Left ventricle myocardium superior (tissue), 1 donor: Measurements from ENCODE around the gene PARP12. TPM values are rescaled to one million over a fixed set of nuclear protein-coding genes. Genes with fewer than 3 reads are reported as not detected.

Source experiments
- ATAC-seq: fragments of 200-7000 bp; cut with Tn5 transposase; one replicate; pipeline ENCODE4 v1.9.1; 2020; ENCODE audit warnings: mild to moderate bottlenecking, moderate library complexity
- DNase-seq: peaks from one replicate; pipeline ENCODE4 v3.0.0-alpha.2; 2020
- intact Hi-C: fragments of 100-400 bp; cut with micrococcal nuclease; formaldehyde crosslinking; loops from one replicate; pipeline ENCODE4 v1.11.0; 2022
- total RNA-seq: library from RNA; stranded (reverse); fragmentation: NEBNext Ultra II Directional; extraction: Animal tissue kit (Norgen Biotek cat#: 25700); gene quantifications from one replicate; pipeline ENCODE4 v1.2.1, GENCODE V29; 2021
- donor health status: DM: no; HTN: yes; CAD: no; lungs with severe emphysema.

The PARP12 gene
- total RNA-seq, 1 donor from 2014 or later, result 13.8 TPM

DNA sequence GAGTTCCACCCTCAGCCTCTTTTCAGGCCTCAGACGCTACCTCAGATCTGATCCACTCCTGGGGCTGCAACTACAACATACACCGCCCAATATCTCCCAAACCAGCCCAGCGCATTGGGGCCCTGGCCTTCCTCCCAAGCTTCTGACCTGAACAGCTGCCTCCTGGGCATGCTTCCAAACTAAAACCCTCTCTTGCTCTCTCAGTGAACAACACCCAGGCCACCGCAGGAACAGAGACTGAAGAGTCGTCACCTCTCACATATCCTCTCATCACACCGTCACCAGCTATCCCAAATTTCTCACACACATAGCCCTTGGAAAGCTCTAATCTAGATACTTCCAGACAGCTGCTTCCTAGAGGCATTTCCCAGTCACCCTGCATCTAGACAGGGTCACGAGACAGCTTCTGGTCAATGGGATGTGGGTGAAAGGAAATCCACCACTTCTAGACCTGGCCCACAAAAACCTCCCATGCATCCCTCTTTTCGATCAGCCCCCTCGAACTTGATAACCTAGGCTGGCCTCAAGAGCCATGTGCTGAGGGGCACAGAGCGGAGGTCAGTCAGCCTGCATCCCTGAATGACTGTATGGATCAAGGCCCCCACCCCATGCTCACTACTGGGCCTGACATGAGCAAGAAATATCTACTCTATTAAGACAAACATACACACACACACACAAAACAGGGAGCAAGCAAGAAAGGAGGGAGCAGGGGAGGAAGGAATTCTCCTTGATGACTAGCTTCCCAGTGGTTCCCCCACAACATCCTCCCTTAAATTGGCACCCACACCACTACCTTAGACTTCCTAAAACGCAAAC lies 1.8 kb downstream of the PARP12 start:
- intact Hi-C loops, result no loop called here
- ATAC-seq (peak; percentile 63), DNase-seq (peak; percentile 72)

DNA sequence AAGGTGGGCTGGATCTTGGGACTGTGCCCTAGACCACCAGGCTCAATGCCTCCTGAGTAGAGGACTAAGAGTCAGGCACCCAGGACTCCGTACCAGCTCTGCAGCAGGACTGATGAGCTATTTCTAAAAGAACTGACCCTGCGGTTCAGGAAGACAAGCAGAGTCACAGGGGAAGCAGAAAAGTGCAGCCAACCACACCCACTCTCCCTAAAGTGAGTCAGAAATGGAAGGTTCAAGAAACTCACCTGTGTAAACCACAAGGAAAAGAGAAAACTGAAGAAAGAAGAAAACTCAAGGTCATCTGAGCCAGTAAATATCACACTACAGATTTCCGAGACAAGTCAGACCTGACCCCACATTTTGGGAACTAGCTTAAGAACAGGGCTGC lies 2.5 kb downstream of the PARP12 start:
- intact Hi-C loops, result no loop called here
- DNase-seq (no peak), ATAC-seq (no peak)

DNA sequence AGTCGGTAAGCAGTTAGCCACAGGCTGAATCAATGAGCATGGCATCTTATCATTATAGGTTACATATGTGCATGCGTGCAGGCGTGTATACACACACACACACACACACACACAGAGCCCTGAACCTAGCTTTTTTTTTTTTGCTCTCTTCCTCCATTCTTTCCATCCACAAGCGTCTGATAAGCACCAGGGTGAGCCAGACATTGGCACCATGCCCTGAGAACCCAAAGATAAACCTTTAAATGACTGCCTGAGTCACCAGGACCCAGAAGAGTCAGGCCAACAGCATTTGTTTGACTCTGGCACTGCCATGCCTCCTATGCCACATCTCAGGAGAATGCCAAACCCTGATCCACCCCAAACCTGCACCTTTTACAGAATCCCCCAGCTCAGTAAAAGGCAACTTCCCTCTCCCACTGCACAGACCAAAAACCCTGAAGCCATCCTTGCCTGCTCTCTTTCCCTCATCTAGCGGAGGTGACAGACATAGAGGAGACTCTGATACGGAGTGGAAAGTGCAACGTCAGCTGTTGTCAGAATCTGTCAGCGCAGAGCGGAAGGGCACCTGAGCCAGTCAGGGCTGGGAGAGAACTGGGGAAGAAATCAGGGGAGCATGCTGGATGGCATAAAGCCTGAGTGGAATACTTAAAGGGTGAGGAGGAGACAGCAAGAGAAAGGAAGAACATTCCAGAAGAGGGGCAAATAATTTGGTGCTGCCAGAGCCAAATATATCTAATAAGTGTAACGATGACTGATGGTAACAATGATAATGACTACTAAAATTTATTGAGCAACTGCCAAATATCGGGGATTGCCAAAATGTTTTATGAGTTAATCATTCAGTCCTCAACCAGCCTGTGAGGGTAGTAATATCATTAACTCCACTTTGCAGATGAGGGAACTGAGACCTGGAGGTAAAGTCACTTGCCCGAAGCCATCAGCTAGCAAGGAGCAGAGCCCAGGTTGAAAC lies 3.2 kb downstream of the PARP12 start:
- ATAC-seq (peak; percentile 65), DNase-seq (peak; percentile 68)
- intact Hi-C loops, result no loop called here

DNA sequence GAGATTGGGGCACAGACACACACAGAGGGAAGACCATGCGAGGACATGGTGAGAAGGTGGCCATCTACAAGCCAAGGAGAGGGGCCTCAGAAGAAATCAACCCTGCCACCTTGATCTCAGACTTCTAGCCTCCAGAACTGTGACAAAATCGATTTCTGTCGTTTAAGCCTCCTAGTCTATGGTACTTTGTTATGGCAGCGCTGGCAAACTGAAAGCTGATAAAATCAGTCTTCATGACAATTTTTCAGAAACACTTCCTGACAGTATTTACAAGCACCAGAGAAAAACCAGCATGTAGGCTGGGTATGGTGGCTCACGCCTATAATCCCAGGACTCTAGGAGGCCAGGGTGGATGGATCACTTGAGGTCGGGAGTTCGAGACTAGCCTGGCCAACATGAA lies 4.2 kb downstream of the PARP12 start:
- DNase-seq (no peak), ATAC-seq (no peak)
- intact Hi-C loops, result no loop called here

DNA sequence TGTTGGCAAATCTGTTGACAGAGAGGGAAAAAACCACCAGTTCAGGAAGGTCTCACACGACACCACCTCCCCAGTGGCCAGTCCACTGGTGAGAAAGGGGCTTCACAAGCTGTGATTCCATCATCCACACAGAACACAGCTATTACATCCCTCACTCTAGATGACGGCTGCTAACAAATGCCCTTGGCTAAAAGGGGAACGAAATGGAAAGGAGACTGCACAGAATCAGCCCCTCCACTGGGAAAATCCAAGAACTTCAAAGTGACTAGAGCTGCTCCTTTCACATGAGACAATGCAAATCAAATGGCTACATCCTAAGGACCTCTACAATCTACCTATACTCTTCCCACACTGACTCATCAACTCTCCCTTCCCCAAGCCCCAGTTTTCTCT lies 5.6 kb downstream of the PARP12 start:
- no peak for DNase-seq
- intact Hi-C loops, result no loop called here
- no peak for ATAC-seq

DNA sequence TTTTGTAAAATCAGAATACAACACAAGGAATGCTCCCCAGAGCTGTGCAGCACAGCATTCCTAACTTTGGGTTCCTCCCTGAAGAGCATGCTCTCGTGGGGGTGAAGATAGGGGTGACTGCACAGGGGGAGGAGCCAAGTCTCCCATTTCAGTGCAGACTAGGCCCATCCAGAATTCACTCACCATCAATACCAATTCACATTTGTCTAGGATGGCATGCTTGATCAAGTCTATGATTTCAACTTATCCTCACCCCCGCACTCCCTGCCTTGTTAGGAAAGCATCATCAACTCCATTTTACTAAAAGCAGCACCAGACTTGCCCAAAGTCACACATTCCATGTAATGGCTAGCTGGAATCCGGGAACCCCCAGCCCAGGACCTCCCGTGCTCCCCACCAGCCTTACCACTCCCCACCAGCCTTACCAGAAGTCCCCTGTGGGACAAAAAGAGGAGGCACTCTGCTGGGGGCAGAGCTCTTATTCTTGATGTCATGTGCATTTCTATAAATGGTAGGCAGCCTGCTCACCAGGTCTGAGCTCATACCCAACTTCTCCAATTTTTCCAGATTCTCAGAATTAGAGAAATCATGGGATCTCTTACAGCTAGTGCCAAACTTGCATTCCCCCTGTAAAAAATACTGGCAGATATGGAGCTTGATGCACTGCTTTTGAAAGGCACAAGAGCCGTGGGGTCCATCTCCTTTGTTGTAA lies 6.2 kb downstream of the PARP12 start:
- DNase-seq, result no peak
- no peak for ATAC-seq
- intact Hi-C loops, result no loop called here

DNA sequence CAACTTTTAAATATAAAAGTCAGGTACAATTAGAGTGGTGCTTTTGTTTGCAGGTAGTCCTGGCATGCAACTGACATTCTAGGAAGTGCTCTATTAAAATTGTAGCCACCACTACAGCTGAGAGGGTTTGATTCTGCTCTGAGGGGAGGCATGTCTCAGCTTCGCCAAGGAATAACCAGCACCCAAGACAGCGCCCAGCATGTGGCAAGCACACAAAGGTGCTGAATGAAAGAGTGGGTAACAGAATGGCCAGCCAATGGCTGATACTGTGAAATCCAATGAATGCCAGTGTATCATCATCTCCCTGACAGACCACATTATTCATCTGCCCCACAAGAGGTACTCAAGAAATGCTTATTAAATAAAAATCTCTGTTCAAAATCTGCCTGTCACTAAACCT lies 6.9 kb downstream of the PARP12 start:
- DNase-seq, result no peak
- ATAC-seq, result no peak
- intact Hi-C loops, result no loop called here

DNA sequence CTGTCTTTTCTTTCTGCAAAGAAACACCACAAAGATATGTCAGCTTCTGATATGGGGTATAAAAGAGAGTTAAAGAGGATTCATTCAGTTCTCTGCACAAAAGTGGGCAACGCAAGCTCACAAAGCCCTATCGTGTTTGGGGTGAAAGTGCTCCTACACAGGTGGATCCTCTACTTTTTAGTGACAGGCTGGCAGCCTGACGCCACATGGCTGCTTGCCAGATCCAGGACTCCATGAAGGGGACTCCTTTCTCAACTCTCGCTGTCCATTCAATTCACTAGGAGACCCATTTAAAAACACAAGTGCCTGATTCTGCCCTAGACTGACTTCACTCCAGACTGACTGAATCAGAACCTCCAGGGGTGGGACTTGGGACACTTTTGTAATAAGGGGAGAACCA lies 8.0 kb downstream of the PARP12 start:
- ATAC-seq, result no peak
- intact Hi-C loops, result no loop called here
- DNase-seq, result no peak

DNA sequence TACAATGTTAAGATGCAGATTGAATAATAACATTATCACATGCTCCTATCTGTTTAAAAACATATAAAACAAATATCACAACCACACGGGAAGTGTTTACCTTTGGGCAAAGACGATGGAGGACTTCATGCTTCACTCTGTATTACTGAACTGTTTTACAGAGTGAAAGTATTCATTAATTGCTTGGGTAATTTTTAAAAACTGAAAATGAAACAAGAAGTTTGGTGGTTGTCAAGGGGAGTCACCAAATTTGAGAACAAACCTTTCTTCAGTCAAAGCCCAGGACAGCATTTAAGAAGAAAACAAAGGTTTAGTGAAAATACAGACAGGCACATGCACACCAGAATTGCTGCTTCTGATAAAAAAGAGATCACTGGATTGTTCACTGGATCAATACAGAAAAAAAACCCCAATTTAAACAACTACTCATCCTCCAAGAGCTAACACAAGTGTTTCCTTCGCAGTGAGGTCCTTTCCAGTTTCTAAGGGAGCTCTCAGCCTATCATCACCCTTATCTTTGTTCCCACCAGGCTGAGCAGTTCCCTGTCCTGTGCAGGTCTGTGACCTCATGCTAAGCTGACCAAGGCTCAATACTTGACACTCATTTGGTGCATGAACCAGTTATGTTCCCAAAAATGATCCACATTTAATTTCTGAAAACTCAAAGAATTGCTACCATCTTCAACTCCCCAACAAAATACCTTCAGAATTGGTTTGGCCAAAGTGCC lies 8.8 kb downstream of the PARP12 start:
- no peak for DNase-seq
- intact Hi-C loops, result no loop called here
- ATAC-seq, result peak; percentile 21

DNA sequence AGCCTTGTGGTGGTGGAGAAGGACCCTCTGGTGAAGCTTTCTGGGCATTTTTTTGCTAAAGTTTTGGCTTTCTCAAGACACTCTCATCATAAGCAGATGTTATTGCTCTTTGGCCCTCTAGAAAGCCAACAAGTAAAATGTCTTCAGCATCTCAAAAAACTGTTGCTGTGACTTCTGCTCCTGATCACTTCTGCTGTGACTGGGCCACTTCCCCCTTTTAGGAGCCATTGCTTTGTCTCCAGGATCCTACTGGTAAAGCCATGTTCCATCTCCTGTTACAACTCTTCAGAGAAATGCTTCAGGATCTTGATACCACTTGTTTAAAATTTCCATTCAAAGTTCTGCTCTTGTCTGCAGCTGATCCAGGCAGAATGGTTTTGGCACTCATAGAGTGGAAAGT lies 10.9 kb downstream of the PARP12 start:
- DNase-seq (no peak), ATAC-seq (no peak)
- intact Hi-C loops, result no loop called here

DNA sequence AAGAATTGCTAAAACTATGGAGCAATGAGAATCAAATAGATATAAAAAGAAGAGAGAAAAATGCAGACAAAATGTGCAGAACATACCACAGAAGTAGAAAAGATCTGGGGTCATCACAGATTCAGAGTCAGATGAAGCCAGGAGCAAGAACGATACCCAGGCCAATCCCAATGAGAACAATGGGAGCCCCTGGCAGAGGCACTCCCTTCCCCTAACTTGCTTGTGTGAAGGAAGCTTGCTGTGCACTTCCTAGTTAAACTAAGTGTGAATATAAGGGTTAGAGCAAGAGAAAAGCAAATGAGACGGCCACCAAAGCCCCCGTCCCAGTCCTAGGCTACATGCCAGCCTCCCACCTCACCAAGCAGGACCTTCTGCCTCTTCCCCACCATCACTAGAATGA lies 12.7 kb downstream of the PARP12 start:
- intact Hi-C loops, result no loop called here
- DNase-seq, result no peak
- no peak for ATAC-seq

DNA sequence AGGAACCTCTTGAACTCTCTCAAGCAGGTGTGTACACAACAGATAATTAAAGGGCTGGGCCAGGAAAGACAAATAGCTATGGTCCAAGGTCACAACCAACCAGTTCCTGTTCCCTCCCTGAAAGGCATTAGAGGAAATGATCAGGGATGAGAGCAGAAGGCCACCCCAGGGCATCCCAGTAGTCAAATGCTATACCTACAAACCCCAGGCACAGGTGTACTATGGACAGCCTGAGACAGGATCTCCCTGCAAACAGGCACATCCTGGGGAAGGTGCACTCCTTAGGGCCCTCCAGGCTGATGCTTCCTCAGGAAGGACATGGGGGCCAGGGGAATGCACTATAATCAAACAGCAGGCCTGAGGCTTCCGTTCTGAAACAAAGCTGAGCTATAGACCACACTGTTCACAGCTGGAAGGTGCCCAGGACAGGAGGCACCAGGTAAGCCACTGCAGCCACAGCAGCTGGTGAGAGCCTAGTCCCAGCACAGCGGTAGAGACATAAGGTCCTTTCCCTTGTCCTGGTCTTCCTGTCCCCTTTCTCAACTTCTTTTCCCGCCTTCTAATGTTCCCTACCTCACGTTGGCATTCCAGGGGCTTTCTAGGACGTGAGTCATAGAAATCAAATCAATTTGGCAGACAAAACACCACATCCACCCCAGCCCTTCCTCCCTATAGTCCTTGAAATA lies 13.3 kb downstream of the PARP12 start:
- peak; percentile 32 for ATAC-seq
- intact Hi-C loops, result no loop called here
- DNase-seq, result no peak

DNA sequence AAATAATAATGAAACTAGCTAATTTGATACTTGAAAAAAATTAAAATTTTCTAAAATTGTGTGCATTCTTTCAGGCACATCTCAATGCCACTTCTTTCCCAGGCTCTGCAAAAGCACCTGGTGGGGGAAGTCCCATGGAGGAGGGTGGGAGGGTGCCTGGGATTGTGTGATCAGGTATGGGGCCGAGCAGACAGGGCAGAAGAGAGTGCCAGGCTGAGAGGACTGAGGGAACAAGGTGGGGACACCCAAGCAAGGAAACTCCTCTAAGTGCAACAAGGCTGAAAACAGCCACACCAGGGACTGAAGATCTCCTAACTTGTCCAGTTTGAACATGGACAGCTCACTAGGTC lies 13.8 kb downstream of the PARP12 start:
- DNase-seq (no peak), ATAC-seq (peak; percentile 14)
- intact Hi-C loops, result no loop called here

DNA sequence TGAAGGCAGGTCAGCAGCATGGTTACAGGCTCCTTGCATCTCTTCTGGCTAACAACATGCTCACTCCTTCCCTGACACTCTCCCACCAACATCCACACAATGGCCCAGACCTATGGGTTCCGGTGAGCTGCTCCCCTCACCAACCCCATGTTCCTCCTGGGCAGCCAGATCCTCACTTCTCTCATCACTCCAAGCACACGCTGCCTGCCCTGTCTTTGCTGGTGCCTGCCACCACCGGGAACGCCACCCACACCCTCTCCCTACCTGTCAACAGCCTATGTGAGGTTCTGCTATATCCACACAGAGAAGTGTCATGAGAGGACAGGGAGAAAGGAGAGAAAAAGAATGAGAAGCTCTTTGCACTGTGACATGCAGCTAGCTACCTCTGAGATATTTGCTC lies 14.6 kb downstream of the PARP12 start:
- ATAC-seq (peak; percentile 90), DNase-seq (peak; percentile 68)
- intact Hi-C loops, result no loop called here

DNA sequence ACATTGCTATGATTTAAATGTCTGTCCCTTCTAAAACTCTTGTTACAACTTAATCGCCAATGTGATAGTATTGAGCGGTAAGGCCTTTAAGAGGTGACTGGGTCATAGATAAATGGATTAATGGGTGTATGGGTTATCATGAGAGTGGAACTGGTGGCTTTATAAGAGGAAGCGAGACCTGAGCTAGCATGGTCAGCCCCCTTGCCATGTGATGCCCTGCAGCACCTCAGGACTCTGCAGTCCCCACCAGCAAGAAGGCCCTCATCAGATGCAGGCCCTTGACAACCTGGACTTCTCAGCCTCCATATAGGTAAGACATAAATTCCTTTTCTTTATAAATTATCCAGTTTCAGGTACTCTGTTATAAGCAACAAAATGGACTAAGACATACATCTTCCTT lies 15.6 kb downstream of the PARP12 start:
- ATAC-seq, result no peak
- intact Hi-C loops, result no loop called here
- DNase-seq, result no peak

DNA sequence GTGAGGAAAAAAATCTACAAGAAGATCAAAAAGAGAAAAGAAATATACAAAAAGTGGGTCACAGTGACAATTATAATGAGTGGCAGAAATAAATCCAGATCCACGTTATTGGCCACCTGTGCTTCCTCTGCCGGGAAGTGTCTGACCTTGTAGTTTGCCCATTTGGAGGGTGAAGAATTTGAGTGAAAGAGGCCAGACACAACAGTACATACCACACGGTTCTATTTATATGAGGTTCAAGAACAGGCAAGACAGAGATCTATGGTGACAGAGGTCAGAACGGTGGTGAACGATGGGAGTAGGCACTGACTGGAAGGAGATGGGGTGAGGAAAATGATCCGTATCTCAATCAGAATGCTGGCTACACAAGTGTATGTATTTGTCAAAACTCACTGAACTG lies 17.1 kb downstream of the PARP12 start:
- ATAC-seq (peak; percentile 42), DNase-seq (no peak)

DNA sequence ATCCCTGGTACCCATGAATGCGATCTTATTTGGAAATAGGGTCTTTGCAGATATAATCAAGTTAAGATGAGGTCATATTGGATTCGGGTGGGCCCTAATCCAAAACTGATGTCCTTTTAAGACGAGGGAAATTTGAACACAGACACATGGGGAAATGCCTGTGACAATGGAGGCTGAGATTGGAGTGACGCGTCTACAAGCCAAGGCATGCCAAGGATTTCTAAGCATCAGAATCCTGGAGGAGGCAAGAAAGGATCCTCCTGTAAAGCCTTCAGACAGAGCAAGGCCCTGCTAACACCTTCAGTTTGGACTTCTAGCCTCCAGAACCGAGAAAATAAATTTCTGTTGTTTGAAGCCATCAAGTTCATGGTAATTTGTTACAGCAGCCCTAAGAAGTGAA lies 18.5 kb downstream of the PARP12 start:
- DNase-seq, result no peak
- ATAC-seq, result no peak
- intact Hi-C loops, result no loop called here

More for the DNA sequence above, 17.1 kb downstream of the PARP12 start:
- intact Hi-C loops, result no loop called here

DNA sequence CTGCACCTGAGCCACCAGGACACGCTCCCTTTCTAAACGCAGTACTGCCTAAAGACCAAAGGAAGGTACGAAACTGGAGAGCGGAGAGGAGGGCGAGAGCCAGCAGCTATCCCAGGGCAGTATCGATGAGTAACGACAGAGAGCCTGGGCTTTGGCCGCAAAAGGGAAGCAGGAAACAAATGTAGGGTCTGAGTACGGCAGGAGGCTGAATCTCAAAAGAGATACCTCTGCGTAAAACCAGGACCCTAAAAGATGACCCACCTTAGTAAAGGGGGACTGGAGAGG lies 20.4 kb downstream of the PARP12 start:
- intact Hi-C loops, result no loop called here
- ATAC-seq (no peak), DNase-seq (no peak)
